Uterus (tissue), 2 donors: ENCODE results near the gene RRAD.
"Not testable (repeated sequence)": the region's sequence is repeated elsewhere in the genome, so short reads cannot be mapped to it uniquely, and the experiment has no call there.

ENCODE experiments used
- POLR2A ChIP-seq, 2 donors: fragments of 450-650 bp; IDR thresholded peaks; one replicate each; pipeline ENCODE4 v1.6.1; 2016; ENCODE audit warnings: antibody characterized with exemption in 2 of 2, mild to moderate bottlenecking in 1 of 2, moderate library complexity in 1 of 2
- TF ChIP-seq, protein P1 (sequence below), 4 experiments: fragments of 200-600 bp in 2 of 4; fragments of 450-650 bp in 2 of 4; sonication (generic) in 2 of 4; IDR thresholded peaks; one replicate each; pipeline ENCODE4 v1.5.1; 2016 to 2019; ENCODE audit warnings: antibody characterized with exemption in 4 of 4, mild to moderate bottlenecking in 2 of 4, moderate library complexity in 1 of 4

GRCh38 chr16:66934839-66935313, 9.5 kb upstream of the RRAD start:
- TF ChIP-seq, protein P1, sequence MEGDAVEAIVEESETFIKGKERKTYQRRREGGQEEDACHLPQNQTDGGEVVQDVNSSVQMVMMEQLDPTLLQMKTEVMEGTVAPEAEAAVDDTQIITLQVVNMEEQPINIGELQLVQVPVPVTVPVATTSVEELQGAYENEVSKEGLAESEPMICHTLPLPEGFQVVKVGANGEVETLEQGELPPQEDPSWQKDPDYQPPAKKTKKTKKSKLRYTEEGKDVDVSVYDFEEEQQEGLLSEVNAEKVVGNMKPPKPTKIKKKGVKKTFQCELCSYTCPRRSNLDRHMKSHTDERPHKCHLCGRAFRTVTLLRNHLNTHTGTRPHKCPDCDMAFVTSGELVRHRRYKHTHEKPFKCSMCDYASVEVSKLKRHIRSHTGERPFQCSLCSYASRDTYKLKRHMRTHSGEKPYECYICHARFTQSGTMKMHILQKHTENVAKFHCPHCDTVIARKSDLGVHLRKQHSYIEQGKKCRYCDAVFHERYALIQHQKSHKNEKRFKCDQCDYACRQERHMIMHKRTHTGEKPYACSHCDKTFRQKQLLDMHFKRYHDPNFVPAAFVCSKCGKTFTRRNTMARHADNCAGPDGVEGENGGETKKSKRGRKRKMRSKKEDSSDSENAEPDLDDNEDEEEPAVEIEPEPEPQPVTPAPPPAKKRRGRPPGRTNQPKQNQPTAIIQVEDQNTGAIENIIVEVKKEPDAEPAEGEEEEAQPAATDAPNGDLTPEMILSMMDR (IDR thresholded peaks at IDR 0.05) = not testable (repeated sequence)
- TF ChIP-seq POLR2A (IDR thresholded peaks at IDR 0.05) = not testable (repeated sequence)
